Suprapubic skin (tissue), 4 donors: ENCODE measurements around the gene PMF1. TPM values are rescaled to one million over a fixed set of nuclear protein-coding genes. Genes with fewer than 3 reads are reported as not detected.

Experiments used
- DNase-seq, 2 donors: peaks; one replicate each; pipeline ENCODE4 v3.0.0-alpha.2; 2019; ENCODE audit warnings: low spot score in 2 of 2
- H3K27ac ChIP-seq: fragments of 200-600 bp; sonication (generic); one replicate; pipeline ENCODE4 v1.5.1; 2019
- H3K27me3 ChIP-seq: fragments of 200-600 bp; sonication (generic); one replicate; pipeline ENCODE4 v1.5.1; 2019
- H3K36me3 ChIP-seq: fragments of 200-600 bp; sonication (generic); one replicate; pipeline ENCODE4 v1.5.1; 2019
- H3K4me1 ChIP-seq: fragments of 200-600 bp; sonication (generic); one replicate; pipeline ENCODE4 v1.5.1; 2019
- H3K4me3 ChIP-seq: fragments of 200-600 bp; sonication (generic); one replicate; pipeline ENCODE4 v1.5.1; 2019; ENCODE audit warnings: mild to moderate bottlenecking
- H3K9me3 ChIP-seq: fragments of 200-600 bp; sonication (generic); one replicate; pipeline ENCODE4 v1.5.1; 2019
- CTCF ChIP-seq, 2 donors: fragments of 200-600 bp in 1 of 2; fragments of 450-650 bp in 1 of 2; sonication (generic) in 1 of 2; IDR thresholded peaks; one replicate each; pipeline ENCODE4 v1.5.1; 2016 to 2019; ENCODE audit warnings: antibody characterized with exemption in 2 of 2, mild to moderate bottlenecking in 1 of 2, moderate library complexity in 1 of 2
- EP300 ChIP-seq: sonication (generic); formaldehyde crosslinking; IDR thresholded peaks from one replicate; pipeline ENCODE4 v1.6.1; 2017; ENCODE audit warnings: antibody characterized with exemption
- POLR2A ChIP-seq, 2 donors: fragments of 450-650 bp; IDR thresholded peaks; one replicate each; pipeline ENCODE4 v1.6.1; 2017; ENCODE audit warnings: antibody characterized with exemption in 2 of 2, mild to moderate bottlenecking in 2 of 2, moderate library complexity in 2 of 2
- POLR2AphosphoS5 ChIP-seq, 3 donors: sonication (generic); formaldehyde crosslinking; IDR thresholded peaks; one replicate each; pipeline ENCODE4 v1.6.1; 2017; ENCODE audit warnings: antibody characterized with exemption in 3 of 3
- WGBS: methylation state at CpG from one replicate; pipeline ENCODE4 v1.1.5; 2018; 5-methylcytosine and 5-hydroxymethylcytosine counted together
- total RNA-seq, 4 donors: library from RNA; depleted of rRNA; stranded (reverse); fragments of >200 nt; gene quantifications; one replicate each; pipeline ENCODE4 v1.1.0, GENCODE V29; 2016

Gene PMF1
- total RNA-seq, 4 donors from 2014 or later: 42.7 to 74.3 (median 70.1) TPM

- Histone ChIP-seq H3K4me3 (no peak overlapping the region), H3K4me1 (peaks cover 6% of the 10 kb centered on the region), H3K36me3 (peaks cover 38% of the 10 kb centered on the region), H3K27ac (no peak overlapping the region), H3K9me3 (no peaks in the 10 kb centered on the region), H3K27me3 (no peaks in the 10 kb centered on the region)
- WGBS: 86% methylated on average over 7 of the region's 7 CpGs
- no peak for TF ChIP-seq POLR2A (IDR thresholded peaks at IDR 0.05)
- TF ChIP-seq CTCF (IDR thresholded peaks at IDR 0.05): no peak
- no peak for TF ChIP-seq POLR2AphosphoS5 (IDR thresholded peaks at IDR 0.05)
- TF ChIP-seq EP300: no peak
- no peak for DNase-seq
Measured at GRCh38 chr1:156228501-156228900, 15.7 kb downstream of the PMF1 start.

GRCh38 chr1:156229809-156230472, 17.1 kb downstream of the PMF1 start:
- no peak for DNase-seq
- WGBS: 88% methylated on average over 11 of the region's 11 CpGs
- TF ChIP-seq POLR2A (IDR thresholded peaks at IDR 0.05) (no peak), POLR2AphosphoS5 (IDR thresholded peaks at IDR 0.05) (no peak), CTCF (IDR thresholded peaks at IDR 0.05) (no peak), EP300 (no peak)
- Histone ChIP-seq H3K9me3 (no peaks in the 10 kb centered on the region), H3K27me3 (no peaks in the 10 kb centered on the region), H3K4me3 (no peak overlapping the region), H3K36me3 (peaks cover 50% of the 10 kb centered on the region), H3K27ac (no peak overlapping the region), H3K4me1 (peaks cover 6% of the 10 kb centered on the region)

- H3K36me3 ChIP-seq: peaks cover 53% of the 10 kb centered on the region
- TF ChIP-seq POLR2A (IDR thresholded peaks at IDR 0.05): no peak
- TF ChIP-seq POLR2AphosphoS5 (IDR thresholded peaks at IDR 0.05): no peak
- no peak for TF ChIP-seq EP300
- TF ChIP-seq CTCF (IDR thresholded peaks at IDR 0.05): no peak
- 89% methylated on average over 1 of the region's 1 CpG for WGBS
Measured at GRCh38 chr1:156230473-156230837, 17.6 kb downstream of the PMF1 start.

GRCh38 chr1:156232201-156232894, 19.5 kb downstream of the PMF1 start:
- Histone ChIP-seq H3K4me1 (peaks cover 5% of the 10 kb centered on the region), H3K36me3 (peaks cover 58% of the 10 kb centered on the region), H3K4me3 (no peak overlapping the region), H3K27me3 (no peaks in the 10 kb centered on the region), H3K9me3 (no peaks in the 10 kb centered on the region), H3K27ac (no peak overlapping the region)
- DNase-seq: no peak
- 84% methylated on average over 12 of the region's 12 CpGs for WGBS
- TF ChIP-seq CTCF (IDR thresholded peaks at IDR 0.05): no peak
- TF ChIP-seq POLR2AphosphoS5 (IDR thresholded peaks at IDR 0.05): no peak
- TF ChIP-seq EP300: no peak
- no peak for TF ChIP-seq POLR2A (IDR thresholded peaks at IDR 0.05)

More at GRCh38 chr1:156230473-156230837, 17.6 kb downstream of the PMF1 start:
- no peaks in the 10 kb centered on the region for H3K9me3 ChIP-seq
- no peak overlapping the region for H3K4me3 ChIP-seq
- H3K27ac ChIP-seq: no peak overlapping the region
- DNase-seq: no peak
- no peaks in the 10 kb centered on the region for H3K27me3 ChIP-seq
- peaks cover 4% of the 10 kb centered on the region for H3K4me1 ChIP-seq

GRCh38 chr1:156233426-156234127, 20.8 kb downstream of the PMF1 start:
- Histone ChIP-seq H3K36me3 (peaks cover 62% of the 10 kb centered on the region), H3K9me3 (no peaks in the 10 kb centered on the region), H3K27ac (no peak overlapping the region), H3K4me3 (no peak overlapping the region), H3K27me3 (no peaks in the 10 kb centered on the region), H3K4me1 (peaks cover 5% of the 10 kb centered on the region)
- 60% methylated on average over 5 of the region's 5 CpGs for WGBS
- TF ChIP-seq POLR2AphosphoS5 (IDR thresholded peaks at IDR 0.05) (no peak), POLR2A (IDR thresholded peaks at IDR 0.05) (no peak), EP300 (no peak), CTCF (IDR thresholded peaks at IDR 0.05) (no peak)
- no peak for DNase-seq
